ENCODE data around the gene ATXN7.

ATXN7 gene

DNA sequence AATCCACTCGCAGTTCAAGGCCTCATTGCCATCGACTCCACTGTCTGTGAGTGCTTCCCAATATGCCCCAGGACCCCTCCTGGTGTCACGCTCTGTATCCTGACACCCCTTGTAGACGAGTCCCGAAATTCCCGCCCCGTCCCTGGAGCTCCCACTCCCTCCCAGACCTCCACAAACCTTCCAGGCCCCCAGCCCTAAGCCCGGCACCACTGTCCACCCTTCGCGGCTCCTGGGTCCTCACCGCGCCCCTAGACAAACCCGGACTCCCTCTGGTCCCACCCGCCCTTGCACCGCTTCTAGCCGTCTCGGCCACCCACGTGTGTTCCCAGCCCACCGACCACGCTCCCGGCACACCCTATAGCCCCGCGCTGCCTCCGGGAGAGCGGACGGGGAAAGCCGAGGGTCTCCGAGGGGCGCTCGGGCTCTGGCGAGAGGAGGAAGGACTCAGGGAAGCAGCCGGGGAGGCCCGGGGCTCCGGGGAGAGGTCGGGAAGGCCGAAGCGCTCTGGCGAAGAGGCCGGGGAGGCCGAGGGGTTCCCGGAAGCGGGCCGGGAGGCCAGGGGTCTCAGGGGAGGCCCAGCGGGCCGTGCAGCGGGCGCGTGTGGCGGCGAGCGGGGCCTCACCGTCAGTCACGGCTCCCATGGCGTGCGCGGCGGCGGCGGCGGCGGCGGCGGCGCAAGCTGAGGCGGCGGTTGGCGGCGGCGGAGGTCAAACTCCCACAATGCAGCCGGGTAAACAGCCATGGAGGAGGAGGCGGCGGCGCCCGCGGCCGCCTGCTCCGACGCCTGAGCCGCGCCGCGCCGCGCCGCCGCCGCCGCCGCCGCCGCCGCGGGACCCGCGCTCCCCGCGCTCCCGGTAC is at the start of gene ATXN7, which contains the start of gene THOC7:
ATXN7 (plus strand) TSS at position 718 of the 858 bp plus-strand sequence. CDS start 48,732 bp downstream, outside the sequence.
THOC7 (minus strand) TSS at position 656 of the 858 bp plus-strand sequence; CDS start at position 641, 15 bp downstream.
- DNase-seq = peak; percentile 84

DNA sequence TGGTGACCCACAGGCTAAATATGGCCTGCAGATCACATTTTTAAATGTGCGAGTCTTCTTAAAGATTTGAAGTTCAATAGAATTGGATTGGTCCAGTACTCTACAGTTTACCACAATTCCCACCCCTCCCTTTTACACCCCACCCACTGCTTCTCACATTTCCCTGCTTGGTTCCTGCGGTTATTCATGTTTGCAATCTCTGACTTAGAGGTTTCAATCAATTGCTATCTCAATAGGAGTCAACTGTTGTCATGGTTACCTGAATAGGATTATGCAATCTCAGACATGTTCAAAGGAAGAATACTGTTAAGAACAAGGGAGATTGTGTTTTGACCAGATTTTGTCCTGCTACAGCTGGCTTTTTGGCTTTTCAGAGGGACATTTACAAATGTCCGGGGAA is 49.4 kb upstream of the ATXN7 start:
- no peak for DNase-seq

GRCh38 chr3:63817225-63817624 is 46.4 kb upstream of the ATXN7 start:
- no peak for DNase-seq

GRCh38 chr3:63818282-63819150 is 45.2 kb upstream of the ATXN7 start:
- peak; percentile 76 for DNase-seq

DNA sequence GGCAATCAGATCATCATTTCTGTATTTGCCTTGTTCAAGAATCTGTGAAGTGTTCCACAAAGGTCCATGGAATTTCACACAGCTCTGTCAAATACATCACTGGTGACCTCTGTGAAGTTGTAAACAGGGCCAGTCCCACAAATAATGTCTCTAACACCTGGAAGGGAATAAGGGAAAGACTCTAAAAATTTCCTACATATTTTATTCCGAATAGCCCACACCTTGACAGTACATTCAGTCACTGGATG is 44.6 kb upstream of the ATXN7 start, which contains the start of gene C3orf49:
C3orf49 (plus strand) TSS at position 149 of the 248 bp plus-strand sequence. CDS start 173 bp downstream, outside the sequence.
- no peak for DNase-seq

GRCh38 chr3:63824309-63824708 is 39.4 kb upstream of the ATXN7 start:
- DNase-seq = no peak

DNA sequence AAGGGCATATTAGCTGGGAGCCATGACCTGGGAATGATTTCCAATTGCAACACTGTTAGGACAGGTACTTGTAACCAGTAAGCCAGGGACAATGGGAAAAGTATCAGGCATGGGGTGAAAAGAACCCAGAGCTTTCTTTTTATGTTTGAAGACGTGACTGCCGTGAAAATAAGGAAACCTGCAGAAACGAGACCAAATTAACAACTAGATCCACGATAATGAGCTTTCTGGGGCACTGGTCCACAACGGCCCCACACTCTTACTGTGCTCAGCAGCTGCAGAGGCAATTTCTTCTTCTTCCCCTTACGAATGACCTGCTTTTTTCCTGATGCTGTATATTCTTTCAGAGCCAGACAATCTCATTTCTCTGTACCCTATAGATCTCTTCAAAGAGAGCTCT is 33.1 kb upstream of the ATXN7 start:
- no peak for DNase-seq

DNA sequence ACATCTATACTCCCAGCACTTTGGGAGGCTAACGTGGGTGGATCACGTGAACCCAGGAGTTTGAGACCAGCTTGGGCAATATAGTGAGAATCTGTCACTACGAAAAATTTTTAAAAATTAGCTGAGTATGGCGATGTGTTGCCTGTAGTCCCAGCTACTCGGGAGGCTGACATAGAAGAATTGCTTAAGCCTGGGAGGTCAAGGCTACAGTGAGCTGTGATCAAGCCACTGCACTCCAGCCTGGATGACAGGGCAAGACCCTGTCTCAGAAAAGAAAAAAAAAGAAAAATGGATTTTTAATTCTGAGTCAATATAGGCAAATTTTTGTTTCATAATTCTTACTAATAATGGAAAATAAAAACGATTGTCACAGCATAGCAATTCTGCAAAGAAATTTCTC is 31.3 kb upstream of the ATXN7 start:
- DNase-seq = no peak

DNA sequence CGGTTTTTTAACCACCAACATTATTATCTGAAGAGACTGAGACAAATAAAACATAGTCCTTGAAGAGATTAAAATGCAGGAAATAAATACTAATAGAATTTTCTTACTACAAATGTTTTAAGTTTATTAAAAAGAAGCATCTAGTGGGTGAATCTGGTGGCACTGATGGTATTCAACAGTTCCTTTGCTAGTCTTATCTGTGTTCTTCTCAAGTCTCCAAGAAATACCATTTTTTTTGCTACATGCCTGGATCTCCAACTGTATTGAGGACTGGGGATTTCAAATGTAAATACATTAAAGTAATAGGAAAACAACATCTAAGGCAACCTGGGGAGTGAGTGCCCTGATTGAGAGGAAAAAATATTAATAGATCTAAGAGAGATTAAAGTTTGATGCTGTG is 22.0 kb upstream of the ATXN7 start:
- DNase-seq = no peak

DNA sequence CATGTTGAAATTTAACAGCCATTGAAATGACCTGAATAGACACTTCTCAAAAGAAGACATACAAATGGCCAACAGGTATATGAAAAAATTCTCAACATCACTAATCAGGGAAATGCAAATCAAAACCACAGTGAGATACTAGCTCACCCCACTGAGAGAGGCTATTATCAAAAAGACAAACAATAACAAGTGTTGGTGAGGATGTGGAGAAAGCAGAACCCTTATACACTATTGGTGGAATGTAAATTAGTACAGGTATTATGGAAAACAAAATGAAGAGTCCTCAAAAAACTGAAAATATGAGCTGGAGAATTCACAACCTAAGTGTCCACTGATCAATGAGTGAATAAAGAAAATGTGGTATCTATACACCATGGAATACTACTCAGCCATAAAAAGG is 21.5 kb upstream of the ATXN7 start:
- no peak for DNase-seq

GRCh38 chr3:63845215-63845614 is 18.5 kb upstream of the ATXN7 start:
- no peak for DNase-seq

DNA sequence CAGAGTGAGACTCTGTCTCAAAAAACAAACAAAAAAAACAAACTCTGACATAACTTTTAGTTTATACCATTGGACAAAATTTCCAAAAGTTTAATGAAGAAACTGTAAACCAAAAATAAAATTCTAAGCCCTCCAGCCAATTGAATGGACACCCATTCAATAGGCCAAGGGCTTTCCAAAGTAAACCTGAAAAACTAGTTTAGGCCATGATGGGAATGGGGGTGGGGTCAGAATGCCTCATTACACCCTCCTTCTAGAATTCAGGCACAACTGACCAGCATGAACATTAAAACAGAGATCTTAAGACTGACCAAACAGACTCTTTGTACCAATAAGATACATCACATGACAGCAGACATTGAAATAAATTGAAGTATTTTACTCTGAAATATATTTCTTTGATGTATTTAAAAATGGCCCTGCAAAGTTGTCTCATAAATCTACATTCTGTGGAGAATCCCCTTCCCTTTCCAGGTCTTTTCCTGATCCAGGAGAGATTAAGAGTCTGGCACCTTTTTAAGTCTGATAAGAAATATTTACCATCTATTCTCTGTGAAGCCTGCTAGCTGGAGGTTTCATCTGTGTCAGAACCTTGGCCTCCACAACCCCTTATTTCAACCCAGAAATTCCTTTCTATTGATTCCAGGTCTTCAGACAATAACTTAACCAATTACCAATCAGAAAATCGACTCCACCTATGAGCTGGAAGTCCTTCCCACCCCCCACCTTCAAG is 15.8 kb upstream of the ATXN7 start:
- no peak for DNase-seq

- no peak for DNase-seq
Measured at GRCh38 chr3:63849175-63849574, 14.5 kb upstream of the ATXN7 start.

DNA sequence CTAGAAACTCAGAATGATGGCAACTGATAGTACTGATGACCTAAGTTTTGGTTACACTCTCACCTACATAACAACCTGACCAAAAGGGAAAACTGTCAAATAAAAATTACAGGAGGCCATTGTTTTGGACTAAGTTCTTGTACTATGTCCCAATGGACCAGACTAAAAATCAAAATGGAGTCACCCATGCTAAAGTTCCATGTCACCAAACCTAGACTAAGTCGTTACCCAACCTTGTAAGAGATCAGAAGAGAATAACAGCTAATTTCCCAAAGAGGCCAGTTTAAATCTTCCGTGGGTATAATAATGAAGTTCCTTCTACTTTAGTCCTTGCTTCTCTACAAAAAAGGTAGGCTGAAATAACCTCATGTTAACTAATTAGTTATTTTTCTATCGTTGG is 12.4 kb upstream of the ATXN7 start:
- DNase-seq = no peak

GRCh38 chr3:63853106-63853505 is 10.6 kb upstream of the ATXN7 start:
- no peak for DNase-seq

DNA sequence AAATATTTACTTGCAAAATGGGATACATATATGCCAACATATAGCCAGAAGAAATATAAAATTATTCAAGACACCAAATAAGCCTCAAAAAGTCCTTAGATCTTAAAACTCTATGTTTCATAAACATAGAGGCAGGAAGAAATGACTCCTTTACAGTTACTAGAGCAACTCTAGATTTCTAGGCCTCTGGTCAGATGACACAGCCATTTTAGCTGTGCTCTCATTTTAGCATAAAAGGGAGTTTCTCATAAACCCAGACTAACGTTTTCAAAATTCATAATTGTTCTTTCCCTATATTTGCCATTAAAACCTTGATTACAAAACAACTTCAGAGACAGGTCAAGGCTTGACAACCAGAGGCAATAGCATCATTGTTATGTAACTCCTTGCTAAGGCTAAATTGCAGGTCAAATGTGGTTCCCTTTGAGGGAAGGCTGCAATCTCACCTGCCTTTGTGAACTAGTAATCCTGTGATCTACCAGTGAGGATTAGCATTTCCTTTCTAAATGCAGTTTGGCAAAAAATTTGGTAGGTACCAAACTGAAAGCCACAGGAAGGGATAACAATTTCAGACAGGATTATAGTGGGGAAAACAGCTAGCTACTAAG is 8.2 kb upstream of the ATXN7 start:
- DNase-seq = no peak

GRCh38 chr3:63857311-63857710 is 6.4 kb upstream of the ATXN7 start:
- DNase-seq = no peak

DNA sequence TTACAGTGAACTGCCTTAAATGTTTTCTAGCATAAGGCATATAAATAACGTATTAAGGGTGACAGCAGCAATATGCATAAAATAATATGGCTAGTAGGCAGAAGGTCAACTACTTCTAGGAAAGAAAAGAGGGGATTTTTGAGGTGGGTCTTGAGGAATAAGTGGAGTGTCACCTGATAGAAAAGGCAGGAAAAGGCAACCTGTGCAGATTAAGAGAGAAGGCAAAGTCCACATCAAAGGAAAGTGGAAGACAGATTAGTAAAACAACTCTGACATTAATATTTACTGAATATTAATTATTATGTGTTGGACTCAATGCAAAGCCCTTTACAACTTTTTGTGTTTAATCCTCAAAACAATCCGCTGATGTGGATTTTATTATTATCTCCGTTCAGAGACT is 2.9 kb upstream of the ATXN7 start:
- DNase-seq = no peak

GRCh38 chr3:63861306-63861705 is 2.4 kb upstream of the ATXN7 start:
- no peak for DNase-seq

DNA sequence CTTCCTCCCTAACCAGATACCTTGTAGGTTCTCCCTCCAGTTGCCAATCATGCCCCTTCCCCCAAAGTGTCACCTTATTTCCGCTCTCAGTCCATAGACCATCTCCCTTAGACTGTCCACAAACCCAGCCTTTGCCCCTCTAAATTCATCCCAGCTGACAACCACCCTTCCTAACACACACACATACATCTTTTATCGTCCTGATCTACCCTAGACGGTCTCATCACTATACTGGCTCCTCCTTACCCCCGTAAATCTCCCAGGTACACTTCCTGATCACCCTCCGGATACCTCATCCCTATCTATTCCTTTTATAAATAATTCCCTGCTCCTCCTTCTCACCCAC is 890 bp upstream of the ATXN7 start:
- DNase-seq = no peak

DNA sequence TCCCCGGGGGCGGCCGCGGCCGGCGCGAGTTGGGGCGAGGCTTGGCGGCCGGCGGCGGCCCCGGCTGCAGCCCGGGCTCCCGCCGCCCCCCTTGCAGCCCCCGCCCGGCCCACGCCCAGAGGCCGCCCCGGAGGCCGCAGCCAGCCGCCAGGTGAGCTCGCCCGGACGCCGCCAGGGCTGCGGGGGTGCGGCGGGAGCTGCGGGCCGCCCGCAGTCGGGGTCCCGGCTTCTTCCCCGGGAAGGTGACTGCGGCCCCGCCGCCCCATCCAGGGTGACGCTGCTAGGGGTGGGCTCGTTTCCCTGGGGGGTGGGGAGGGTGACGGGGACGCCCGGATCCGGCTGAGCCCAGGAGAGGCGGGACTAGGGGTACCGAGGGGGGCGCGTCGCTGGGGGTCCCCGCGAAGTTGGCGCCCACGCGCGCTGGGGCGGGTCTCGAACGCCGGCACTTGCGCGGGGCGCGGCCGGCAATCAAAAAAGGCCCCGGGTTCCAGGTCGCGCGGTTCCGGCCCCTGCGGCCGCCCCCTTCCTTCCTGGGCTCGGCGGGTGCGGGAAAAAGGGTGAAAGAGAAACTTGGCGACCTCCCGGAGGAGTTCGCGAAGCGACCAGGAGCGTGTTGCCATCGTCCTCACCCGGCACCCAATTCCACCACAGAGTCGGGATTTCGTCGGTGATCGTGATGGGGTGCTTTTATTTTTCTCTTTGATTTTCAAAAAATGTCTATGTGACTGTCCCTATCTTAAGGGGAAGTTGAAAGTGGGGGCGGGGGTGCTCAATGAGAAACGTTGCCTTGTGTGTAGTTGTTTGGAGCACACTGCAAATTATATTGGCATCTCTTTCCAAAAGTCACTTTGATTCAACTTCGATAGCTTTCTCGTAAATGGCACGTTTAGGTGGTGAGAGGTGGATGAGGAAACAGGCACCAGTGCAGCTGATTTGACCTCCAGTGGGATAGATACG is 619 bp downstream of the ATXN7 start:
- peak; percentile 78 for DNase-seq

DNA sequence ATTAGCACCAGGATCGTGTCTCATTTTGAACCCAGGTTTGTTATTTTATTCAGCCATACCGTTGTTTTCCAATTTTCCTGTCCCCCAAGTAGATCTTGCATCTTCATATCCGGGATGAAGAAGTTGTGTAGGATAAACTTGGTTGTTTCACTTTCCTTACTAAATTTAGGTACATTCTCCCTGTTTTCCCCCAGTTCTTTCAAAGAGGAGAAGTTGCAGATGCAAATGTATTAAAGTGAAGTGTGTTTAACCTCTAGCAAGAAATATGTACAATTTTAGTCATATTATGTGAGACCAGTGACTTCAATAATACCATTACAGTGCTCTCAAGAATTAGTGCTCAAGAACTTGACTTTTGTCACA is 1.3 kb downstream of the ATXN7 start:
- no peak for DNase-seq

All from activated CD8-positive, alpha-beta memory T cell treated with anti-CD3 and anti-CD28 coated beads, Interleukin-2, amount 50 U/mL, for 48 hours (primary cell).